Endothelial cell of umbilical vein (primary cell): ENCODE data around the gene TP53TG5. TPM values are rescaled to one million over a fixed set of nuclear protein-coding genes. Genes with fewer than 3 reads are reported as not detected.

Source experiments
- BruUV-seq: library from RNA; stranded (reverse); fragments of 400-500 nt; replicated peaks from 2 replicates; lab custom pipeline; 2021; lab: Mats Ljungman, UMichigan
- CTCF ChIA-PET: fragments of 300-600, 350-600 bp; sonication (Branson Sonifier 250); formaldehyde crosslinking; loops from one replicate; lab custom pipeline; 2021; ENCODE audit warnings: antibody characterized with exemption, inconsistent platforms; lab: Charles Lee
- POLR2A ChIA-PET: fragments of 300-600, 350-600 bp; sonication (Branson Sonifier 250); formaldehyde crosslinking; loops from one replicate; lab custom pipeline; 2021; ENCODE audit warnings: antibody characterized with exemption, inconsistent platforms; lab: Charles Lee
- DNase-seq: peaks from one replicate; pipeline ENCODE4 v3.0.0-alpha.2; 2011; ENCODE audit warnings: low read depth, low spot score
- FAIRE-seq: peaks from 2 replicates; lab custom pipeline; 2011; peaks lifted over from hg19 to GRCh38; lab: Jason Lieb, UNC
- H2AFZ ChIP-seq: 2 replicates; pipeline ENCODE4 v1.6.0; 2012; ENCODE audit warnings: low read depth, low read length, control low read depth, inconsistent platforms
- H3K27ac ChIP-seq: 2 replicates; pipeline ENCODE4 v1.5.1; 2011; ENCODE audit warnings: low read depth, mild to moderate bottlenecking, control low read depth, low read length, moderate library complexity; ENCODE audit not compliant: insufficient read depth
- H3K27me3 ChIP-seq, 2 experiments: 2 replicates each; pipeline versions ENCODE4 v1.6.0 to v1.6.1; 2011; ENCODE audit warnings: low read length in 2 of 2, mixed read lengths in 1 of 2; ENCODE audit not compliant: control insufficient read depth in 2 of 2, insufficient read depth in 2 of 2
- H3K36me3 ChIP-seq, 2 experiments: 2 replicates in 1 of 2; 3 replicates in 1 of 2; pipeline ENCODE4 v1.5.1; 2011; ENCODE audit warnings: low read length in 2 of 2, mild to moderate bottlenecking in 1 of 2, moderate library complexity in 1 of 2; ENCODE audit not compliant: control insufficient read depth in 2 of 2, insufficient read depth in 2 of 2; ENCODE audit errors: extremely low read depth in 1 of 2
- H3K4me1 ChIP-seq: 3 replicates; pipeline ENCODE4 v1.5.1; 2011; ENCODE audit warnings: mild to moderate bottlenecking, low read length; ENCODE audit not compliant: control insufficient read depth, insufficient read depth; ENCODE audit errors: extremely low read depth
- H3K4me2 ChIP-seq: 2 replicates; pipeline ENCODE4 v1.6.1; 2011; ENCODE audit warnings: low read length, control low read depth, mixed read lengths; ENCODE audit not compliant: insufficient read depth
- H3K4me3 ChIP-seq, 3 experiments: fragments of 200-600 bp in 1 of 3; sonication (generic), shearing (Covaris generic) in 1 of 3; replicated peaks in 1 of 3; 2 replicates each; pipeline ENCODE4 v1.5.1; 2011 to 2016; ENCODE audit warnings: control low read depth in 3 of 3, low read length in 3 of 3, mild to moderate bottlenecking in 2 of 3, inconsistent platforms in 1 of 3, low read depth in 1 of 3, moderate library complexity in 1 of 3; ENCODE audit not compliant: insufficient read depth in 1 of 3
- H3K79me2 ChIP-seq: 2 replicates; pipeline ENCODE4 v1.6.0; 2012; ENCODE audit warnings: low read length, inconsistent platforms; ENCODE audit not compliant: control insufficient read depth, insufficient read depth
- H3K9ac ChIP-seq: replicated peaks from 2 replicates; pipeline ENCODE3; 2011; ENCODE audit warnings: low read length, control low read depth; ENCODE audit not compliant: insufficient read depth; ENCODE audit errors: extremely low read depth
- H3K9me1 ChIP-seq: replicated peaks from 3 replicates; pipeline ENCODE4 v1.6.0; 2011; ENCODE audit warnings: mild to moderate bottlenecking, low read length; ENCODE audit not compliant: control insufficient read depth, insufficient read depth; ENCODE audit errors: extremely low read depth
- H3K9me3 ChIP-seq: replicated peaks from 2 replicates; pipeline ENCODE4 v1.5.1; 2012; ENCODE audit warnings: low read length, inconsistent platforms; ENCODE audit not compliant: control insufficient read depth, insufficient read depth
- H4K20me1 ChIP-seq: replicated peaks from 2 replicates; pipeline ENCODE3; 2011; ENCODE audit warnings: mild to moderate bottlenecking, low read length; ENCODE audit not compliant: control insufficient read depth, insufficient read depth; ENCODE audit errors: extremely low read depth
- EZH2 ChIP-seq: IDR thresholded peaks from 2 replicates; pipeline ENCODE4 v1.6.1; 2012; ENCODE audit warnings: borderline replicate concordance, low read depth, mild to moderate bottlenecking, moderate library complexity, low read length, inconsistent platforms; ENCODE audit not compliant: severe bottlenecking
- FOS ChIP-seq: IDR thresholded peaks from 2 replicates; pipeline ENCODE4 v1.6.1; 2011; ENCODE audit warnings: mild to moderate bottlenecking, low read length, moderate library complexity, borderline replicate concordance; ENCODE audit not compliant: insufficient read depth
- GATA2 ChIP-seq: IDR thresholded peaks from 2 replicates; pipeline ENCODE4 v1.7.0; 2011; ENCODE audit warnings: low read depth, mild to moderate bottlenecking, moderate library complexity, mixed read lengths, low read length; ENCODE audit not compliant: insufficient read length, insufficient read depth
- JUN ChIP-seq: IDR thresholded peaks from 2 replicates; pipeline ENCODE4 v1.6.1; 2011; ENCODE audit warnings: borderline replicate concordance, low read depth; ENCODE audit not compliant: insufficient read length, insufficient read depth
- MAX ChIP-seq: IDR thresholded peaks from 2 replicates; pipeline ENCODE4 v1.6.1; 2011; ENCODE audit not compliant: insufficient read depth, insufficient read length
- MYC ChIP-seq: IDR thresholded peaks from one replicate; pipeline ENCODE4 v1.6.1; 2011; ENCODE audit warnings: mild to moderate bottlenecking, low read depth, low read length
- POLR2A ChIP-seq: IDR thresholded peaks from 2 replicates; pipeline ENCODE4 v1.6.1; 2012; ENCODE audit warnings: low read depth, mild to moderate bottlenecking, control low read depth, low read length
- POLR2AphosphoS5 ChIP-seq: IDR thresholded peaks from 2 replicates; pipeline ENCODE4 v1.6.1; 2012; ENCODE audit warnings: low read depth, mild to moderate bottlenecking, control low read depth, low read length, moderate library complexity; ENCODE audit not compliant: insufficient read depth
- dilution Hi-C: fragments of 300-500 bp; cut with MboI; formaldehyde crosslinking; loops from one replicate; pipeline ENCODE4 v1.15.0; 2019; ENCODE audit warnings: low sequenced_read_pairs; ENCODE audit not compliant: extremely low pct_ligation_motif_present
- intact Hi-C: fragments of 100-400 bp; cut with micrococcal nuclease; formaldehyde crosslinking; loops from one replicate; pipeline ENCODE4 v1.10.0; 2022
- polyA plus RNA-seq, 4 experiments: library from polyadenylated mRNA; depleted of rRNA in 3 of 4; stranded (reverse) in 3 of 4; unstranded in 1 of 4; fragments of >200 nt; gene quantifications; 2 replicates each; pipeline versions ENCODE4 v1.2.1 to v1.2.3, GENCODE V29; 2011 to 2012; ENCODE audit warnings: missing spikeins in 1 of 4
- total RNA-seq: library from RNA; stranded (reverse); gene quantifications from 2 replicates; pipeline ENCODE4 v1.2.3, GENCODE V29; 2021
- TF ChIP-seq, protein P1 (sequence below), 2 donors: IDR thresholded peaks; 1 replicate in 1 of 2; 2 replicates in 1 of 2; pipeline ENCODE4 v1.5.1; 2011; ENCODE audit warnings: low read length in 2 of 2, mild to moderate bottlenecking in 2 of 2, moderate library complexity in 2 of 2, control low read depth in 1 of 2, inconsistent platforms in 1 of 2, low read depth in 1 of 2; ENCODE audit not compliant: insufficient read depth in 1 of 2; ENCODE audit errors: extremely low read depth in 1 of 2

The TP53TG5 gene
- total and polyA plus RNA-seq, 2 donors (not counting 3 experiments of a cell fraction or from before 2014, with no cell fraction given) = not detected

- Histone ChIP-seq H4K20me1 (no peaks in the 10 kb centered on the region), H3K79me2 (peaks cover 42% of the 10 kb centered on the region), H2AFZ (no peak overlapping the region), H3K9ac (no peak overlapping the region), H3K9me1 (no peaks in the 10 kb centered on the region), H3K9me3 (no peaks in the 10 kb centered on the region), H3K27me3 (no peaks in the 10 kb centered on the region), H3K27ac (no peak overlapping the region), H3K4me1 (peaks cover 19% of the 10 kb centered on the region), H3K4me3 (no peak overlapping the region), H3K36me3 (peaks cover 4 to 5% of the 10 kb centered on the region in 2 experiments), H3K4me2 (no peak overlapping the region)
- BruUV-seq = no TSS peak
- intact Hi-C loops (no loop called here), dilution Hi-C loops (no loop called here)
- POLR2A ChIA-PET = interaction anchor here (0.9 to 2.7 kb wide), 2 partner anchors 11 to 26 kb away, joined by 3 to 10 read pairs; partner anchors contain the start of genes SDC4 and SYS1
- no peak for DNase-seq
- CTCF ChIA-PET = interaction anchor here (1.0 to 4.0 kb wide), 11 partner anchors 11 to 100 kb away, joined by 3 to 22 read pairs (median 9); partner anchors contain the start of gene SYS1
- TF ChIP-seq EZH2 (no peak), FOS (no peak), JUN (no peak), GATA2 (no peak)
- no peak for FAIRE-seq
Observed at GRCh38 chr20:45336530-45337366, 41.4 kb downstream of the TP53TG5 start.

GRCh38 chr20:45330476-45330875 lies 47.6 kb downstream of the TP53TG5 start:
- dilution Hi-C loops = no loop called here
- FAIRE-seq (no peak), DNase-seq (no peak)
- H3K9me3 ChIP-seq = no peaks in the 10 kb centered on the region
- no peaks in the 10 kb centered on the region for H3K79me2 ChIP-seq
- H3K4me2 ChIP-seq = no peak overlapping the region
- H4K20me1 ChIP-seq = no peaks in the 10 kb centered on the region
- H3K9me1 ChIP-seq = no peaks in the 10 kb centered on the region
- no peak overlapping the region for H3K27ac ChIP-seq
- POLR2A ChIA-PET = no interaction called here
- intact Hi-C loops = no loop called here
- H3K36me3 ChIP-seq = peaks cover 8 to 14% of the 10 kb centered on the region in 2 experiments
- CTCF ChIA-PET = no interaction called here
- TF ChIP-seq EZH2 (no peak), POLR2A (no peak), POLR2AphosphoS5 (no peak), MAX (no peak), GATA2 (no peak), JUN (no peak), FOS (no peak), MYC (no peak)
- TF ChIP-seq, protein P1, sequence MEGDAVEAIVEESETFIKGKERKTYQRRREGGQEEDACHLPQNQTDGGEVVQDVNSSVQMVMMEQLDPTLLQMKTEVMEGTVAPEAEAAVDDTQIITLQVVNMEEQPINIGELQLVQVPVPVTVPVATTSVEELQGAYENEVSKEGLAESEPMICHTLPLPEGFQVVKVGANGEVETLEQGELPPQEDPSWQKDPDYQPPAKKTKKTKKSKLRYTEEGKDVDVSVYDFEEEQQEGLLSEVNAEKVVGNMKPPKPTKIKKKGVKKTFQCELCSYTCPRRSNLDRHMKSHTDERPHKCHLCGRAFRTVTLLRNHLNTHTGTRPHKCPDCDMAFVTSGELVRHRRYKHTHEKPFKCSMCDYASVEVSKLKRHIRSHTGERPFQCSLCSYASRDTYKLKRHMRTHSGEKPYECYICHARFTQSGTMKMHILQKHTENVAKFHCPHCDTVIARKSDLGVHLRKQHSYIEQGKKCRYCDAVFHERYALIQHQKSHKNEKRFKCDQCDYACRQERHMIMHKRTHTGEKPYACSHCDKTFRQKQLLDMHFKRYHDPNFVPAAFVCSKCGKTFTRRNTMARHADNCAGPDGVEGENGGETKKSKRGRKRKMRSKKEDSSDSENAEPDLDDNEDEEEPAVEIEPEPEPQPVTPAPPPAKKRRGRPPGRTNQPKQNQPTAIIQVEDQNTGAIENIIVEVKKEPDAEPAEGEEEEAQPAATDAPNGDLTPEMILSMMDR (IDR thresholded peaks at IDR 0.05; ENCODE audit: extremely low read depth in 1 of 2, insufficient read depth in 1 of 2, low read depth in 1 of 2, low read length in 2 of 2) = no peak
- H3K4me3 ChIP-seq = no peak overlapping the region
- no peaks in the 10 kb centered on the region for H3K4me1 ChIP-seq
- no TSS peak for BruUV-seq
- no peak overlapping the region for H3K9ac ChIP-seq
- H2AFZ ChIP-seq = no peak overlapping the region
- no peaks in the 10 kb centered on the region for H3K27me3 ChIP-seq
